Cardiac fibroblast (primary cell): ENCODE measurements around the gene PACSIN2.

ENCODE experiments used
- DNase-seq, 2 donors: peaks; one replicate each; pipeline versions ENCODE4 v3.0.0 to v3.0.0-alpha.2; 2010; ENCODE audit warnings: low read depth in 2 of 2
- H3K4me3 ChIP-seq, 2 donors: replicated peaks in 1 of 2; 1 replicate in 1 of 2; 2 replicates in 1 of 2; pipeline ENCODE4 v1.5.1; 2011; ENCODE audit warnings: low read depth in 2 of 2, low read length in 2 of 2, mild to moderate bottlenecking in 2 of 2, moderate library complexity in 1 of 2
- CTCF ChIP-seq: IDR thresholded peaks from one replicate; pipeline ENCODE4 v1.5.1; 2011; ENCODE audit warnings: low read depth, mild to moderate bottlenecking, low read length, inconsistent platforms

PACSIN2 gene

GRCh38 chr22:42877158-42877557 is 137.8 kb downstream of the PACSIN2 start:
- no peak overlapping the region for H3K4me3 ChIP-seq
- DNase-seq, result no peak
- TF ChIP-seq CTCF, result no peak

GRCh38 chr22:42876041-42876440 is 138.9 kb downstream of the PACSIN2 start:
- H3K4me3 ChIP-seq, result no peak overlapping the region
- no peak for TF ChIP-seq CTCF
- no peak for DNase-seq

GRCh38 chr22:42874010-42874409 is 140.9 kb downstream of the PACSIN2 start:
- no peak overlapping the region for H3K4me3 ChIP-seq
- no peak for TF ChIP-seq CTCF
- no peak for DNase-seq

GRCh38 chr22:42873356-42873755 is 141.6 kb downstream of the PACSIN2 start:
- TF ChIP-seq CTCF, result no peak
- no peak overlapping the region for H3K4me3 ChIP-seq
- no peak for DNase-seq

- no peak for DNase-seq
- TF ChIP-seq CTCF, result no peak
- H3K4me3 ChIP-seq, result no peak overlapping the region
These were observed 142.1 kb downstream of the PACSIN2 start for GRCh38 chr22:42872821-42873220.

GRCh38 chr22:42871146-42872050 is 143.6 kb downstream of the PACSIN2 start:
- no peak for DNase-seq
- TF ChIP-seq CTCF, result no peak
- H3K4me3 ChIP-seq, result no peak overlapping the region
